Fibroblast of skin of scalp (primary cell): Measurements from ENCODE around the gene DAZAP1.

Experiments used
- DNase-seq: peaks from one replicate; pipeline ENCODE4 v3.0.0-alpha.2; 2013

Gene DAZAP1

GRCh38 chr19:1445185-1445931, 38.0 kb downstream of the DAZAP1 start:
- DNase-seq, result peak; percentile 59

- DNase-seq, result peak; percentile 34
These were observed 38.7 kb downstream of the DAZAP1 start for GRCh38 chr19:1445932-1446712.

GRCh38 chr19:1446713-1447481, 39.5 kb downstream of the DAZAP1 start:
- no peak for DNase-seq

GRCh38 chr19:1447504-1447903, 40.1 kb downstream of the DAZAP1 start:
- DNase-seq, result no peak

GRCh38 chr19:1447944-1448343, 40.6 kb downstream of the DAZAP1 start:
- no peak for DNase-seq

- DNase-seq, result peak; percentile 74
These were observed 42.4 kb downstream of the DAZAP1 start, which contains the start of gene APC2 for GRCh38 chr19:1449467-1450442. Gene APC2 (plus strand): TSS chr19:1450121. CDS start chr19:1453002, 2,881 bp downstream.

GRCh38 chr19:1450735-1451731, 43.6 kb downstream of the DAZAP1 start:
- DNase-seq, result no peak

GRCh38 chr19:1451916-1452801, 44.8 kb downstream of the DAZAP1 start:
- DNase-seq, result no peak

GRCh38 chr19:1452802-1453524, 45.6 kb downstream of the DAZAP1 start:
- no peak for DNase-seq

GRCh38 chr19:1453525-1454364, 46.4 kb downstream of the DAZAP1 start:
- DNase-seq, result no peak

- no peak for DNase-seq
These were observed 47.6 kb downstream of the DAZAP1 start for GRCh38 chr19:1455002-1455335.

- peak; percentile 52 for DNase-seq
These were observed 48.1 kb downstream of the DAZAP1 start for GRCh38 chr19:1455336-1456120.

GRCh38 chr19:1456121-1456900, 48.9 kb downstream of the DAZAP1 start:
- DNase-seq, result no peak

- no peak for DNase-seq
These were observed 49.8 kb downstream of the DAZAP1 start for GRCh38 chr19:1457031-1457739.

GRCh38 chr19:1457892-1458291, 50.5 kb downstream of the DAZAP1 start:
- DNase-seq, result no peak

GRCh38 chr19:1459479-1459878, 52.1 kb downstream of the DAZAP1 start:
- no peak for DNase-seq
